Fibroblast of villous mesenchyme (primary cell): ENCODE measurements around the gene SBDS. TPM values are rescaled to one million over a fixed set of nuclear protein-coding genes. Genes with fewer than 3 reads are reported as not detected.
"Not testable (repeated sequence)": the region's sequence is repeated elsewhere in the genome, so short reads cannot be mapped to it uniquely, and the experiment has no call there.

Source experiments
- DNase-seq: peaks from one replicate; pipeline ENCODE4 v3.0.0-alpha.2; 2010; ENCODE audit warnings: low read depth
- H3K4me3 ChIP-seq: 2 replicates; pipeline ENCODE4 v1.5.1; 2011; ENCODE audit warnings: low read depth, mild to moderate bottlenecking, low read length
- CTCF ChIP-seq: IDR thresholded peaks from 2 replicates; pipeline ENCODE4 v1.5.1; 2012; ENCODE audit warnings: low read depth, mild to moderate bottlenecking, low read length; ENCODE audit not compliant: insufficient read depth
- total RNA-seq: library from RNA; depleted of rRNA; stranded (reverse); fragments of >200 nt; gene quantifications from 2 replicates; pipeline ENCODE4 v1.2.3, GENCODE V29; 2012

SBDS gene
- 77.6 and 108 TPM in 2 replicates for total RNA-seq

- DNase-seq: peak; percentile 99
These were observed at the start of gene SBDS for GRCh38 chr7:66995050-66995776. Gene SBDS, minus strand, starts transcription at chr7:66995586. Its CDS starts 169 bp downstream, at chr7:66995417.

GRCh38 chr7:67043559-67043930, 48.2 kb upstream of the SBDS start:
- not testable (repeated sequence) for H3K4me3 ChIP-seq
- DNase-seq: peak; percentile 37

More at GRCh38 chr7:66995050-66995776, at the start of gene SBDS:
- H3K4me3 ChIP-seq: peak within 1 kb of the TSS; percentile 75

- H3K4me3 ChIP-seq: not testable (repeated sequence)
- peak; percentile 93 for DNase-seq
These were observed 47.6 kb upstream of the SBDS start for GRCh38 chr7:67042781-67043558.

- peak; percentile 41 for TF ChIP-seq CTCF
- not testable (repeated sequence) for H3K4me3 ChIP-seq
- DNase-seq: peak; percentile 28
These were observed 45.4 kb upstream of the SBDS start for GRCh38 chr7:67040832-67041231.

GRCh38 chr7:67036432-67037395, 41.3 kb upstream of the SBDS start:
- DNase-seq: not testable (repeated sequence)

GRCh38 chr7:67033251-67033650, 37.9 kb upstream of the SBDS start:
- no peak overlapping the region for H3K4me3 ChIP-seq
- no peak for TF ChIP-seq CTCF
- DNase-seq: no peak

More at GRCh38 chr7:67036432-67037395, 41.3 kb upstream of the SBDS start:
- H3K4me3 ChIP-seq: not testable (repeated sequence)

GRCh38 chr7:67031685-67032084, 36.3 kb upstream of the SBDS start:
- not testable (repeated sequence) for H3K4me3 ChIP-seq, DNase-seq

GRCh38 chr7:67025459-67025858, 30.1 kb upstream of the SBDS start:
- not testable (repeated sequence) for H3K4me3 ChIP-seq
- peak; percentile 54 for DNase-seq

- DNase-seq: no peak
- H3K4me3 ChIP-seq: no peak overlapping the region
- no peak for TF ChIP-seq CTCF
These were observed 27.1 kb upstream of the SBDS start for GRCh38 chr7:67022511-67022910.
